ENCODE results near the gene ZNF93.
A peak's percentile ranks its signal among the peaks of the same experiment; 100 is the strongest.
"Not testable (repeated sequence)": the region's sequence is repeated elsewhere in the genome, so short reads cannot be mapped to it uniquely, and the experiment has no call there.

The ZNF93 gene

DNA sequence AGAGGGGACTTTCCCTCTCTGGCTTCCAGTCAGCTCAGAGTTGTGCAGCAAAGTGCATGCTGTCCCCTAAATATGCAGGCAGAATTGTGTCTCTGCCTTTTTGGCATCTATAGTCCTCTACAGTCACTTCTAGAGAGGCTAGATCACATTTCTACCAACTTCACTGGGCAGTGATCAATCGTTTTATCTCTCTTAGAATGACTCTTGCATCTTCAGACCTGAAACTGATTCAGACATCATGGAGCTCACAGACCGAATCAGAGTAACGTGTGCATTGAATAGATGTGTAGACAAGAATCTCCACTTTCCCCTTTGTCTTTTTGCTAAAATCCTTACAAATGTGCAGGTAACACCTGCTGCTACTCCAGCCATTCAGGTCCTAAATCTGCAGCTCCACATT is 28.8 kb upstream of the ZNF93 start:
- no peak overlapping the region for H3K4me3 ChIP-seq (replicated peaks; ENCODE audit: low read depth, low read length)
- no peak for TF ChIP-seq CTCF (IDR thresholded peaks at IDR 0.05; ENCODE audit: low read depth, low read length, missing control alignments)
- DNase-seq (ENCODE audit: extremely low read depth, low read depth): no peak

- DNase-seq (ENCODE audit: extremely low read depth, low read depth): no peak
- no peak overlapping the region for H3K4me3 ChIP-seq (replicated peaks; ENCODE audit: low read depth, low read length)
- TF ChIP-seq CTCF (IDR thresholded peaks at IDR 0.05; ENCODE audit: low read depth, low read length, missing control alignments): no peak
Measured at GRCh38 chr19:19873381-19873780, 27.4 kb upstream of the ZNF93 start.

DNA sequence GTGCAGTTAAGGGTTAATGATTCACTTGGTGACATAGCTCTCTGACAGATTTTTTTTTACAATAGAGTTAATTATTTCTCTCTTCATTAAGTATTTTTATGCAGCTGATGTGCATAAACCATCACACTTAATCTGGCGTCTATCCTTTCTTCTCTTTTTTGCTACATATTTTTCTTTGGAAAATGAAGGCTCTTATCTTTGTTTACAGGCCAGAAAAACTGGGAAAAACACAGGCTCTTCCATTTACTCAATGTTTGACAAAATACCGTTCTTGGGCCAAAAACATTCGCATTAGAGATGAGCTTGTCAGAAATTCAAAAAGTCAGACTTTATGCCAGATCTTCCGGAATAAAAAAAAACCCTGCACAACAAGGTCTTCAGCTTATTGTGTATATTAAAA is 23.0 kb upstream of the ZNF93 start:
- no peak for TF ChIP-seq CTCF (IDR thresholded peaks at IDR 0.05; ENCODE audit: low read depth, low read length, missing control alignments)
- DNase-seq (ENCODE audit: extremely low read depth, low read depth): no peak
- no peak overlapping the region for H3K4me3 ChIP-seq (replicated peaks; ENCODE audit: low read depth, low read length)

DNA sequence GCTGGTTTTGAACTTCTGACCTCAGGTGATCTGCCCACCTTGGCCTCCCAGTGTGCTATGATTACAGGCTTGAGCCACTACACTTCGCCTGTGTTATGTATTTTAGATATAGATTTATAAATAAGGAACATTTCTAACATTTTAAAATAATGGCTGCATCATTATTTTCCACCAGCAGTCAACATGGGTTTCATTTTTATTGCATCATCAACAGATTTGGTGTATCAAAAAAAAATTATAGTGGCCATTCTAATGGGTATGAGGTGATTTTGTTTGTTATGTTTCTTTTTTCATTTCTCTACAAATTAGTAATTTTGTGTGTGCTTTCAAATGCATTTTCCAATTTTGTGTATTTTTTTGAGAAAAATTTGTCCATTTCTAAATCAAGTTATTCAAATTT is 16.2 kb upstream of the ZNF93 start:
- DNase-seq (ENCODE audit: extremely low read depth, low read depth): no peak
- no peak overlapping the region for H3K4me3 ChIP-seq (replicated peaks; ENCODE audit: low read depth, low read length)
- TF ChIP-seq CTCF (IDR thresholded peaks at IDR 0.05; ENCODE audit: low read depth, low read length, missing control alignments): no peak

- H3K4me3 ChIP-seq (replicated peaks; ENCODE audit: low read depth, low read length): not testable (repeated sequence)
Measured at GRCh38 chr19:19892055-19892941, 8.4 kb upstream of the ZNF93 start.

GRCh38 chr19:19900139-19900728 is 512 bp upstream of the ZNF93 start:
- DNase-seq (ENCODE audit: extremely low read depth, low read depth): no peak
- TF ChIP-seq CTCF (IDR thresholded peaks at IDR 0.05; ENCODE audit: low read depth, low read length, missing control alignments): no peak
- H3K4me3 ChIP-seq (replicated peaks; ENCODE audit: low read depth, low read length): peak overlapping the region; percentile 35

More at GRCh38 chr19:19892055-19892941, 8.4 kb upstream of the ZNF93 start:
- DNase-seq (ENCODE audit: extremely low read depth, low read depth): not testable (repeated sequence)

- DNase-seq (ENCODE audit: extremely low read depth, low read depth); H3K4me3 ChIP-seq (replicated peaks; ENCODE audit: low read depth, low read length): not testable (repeated sequence)
Measured at GRCh38 chr19:19907551-19907950, 6.8 kb downstream of the ZNF93 start.

Measured in HFF-Myc (cell line).